Measurements from ENCODE around the gene ST3GAL3. TPM values are rescaled to one million over a fixed set of nuclear protein-coding genes. Genes with fewer than 3 reads are reported as not detected.
A peak's percentile ranks its signal among the peaks of the same experiment; 100 is the strongest.

ST3GAL3 gene
- total and polyA plus RNA-seq, 8 donors: 5.6 to 11.4 (median 8.6) TPM

- Histone ChIP-seq H3K27ac (no peak overlapping the region), H3K9me3 (no peaks in the 10 kb centered on the region), H3K36me3 (no peaks in the 10 kb centered on the region), H3K27me3 (no peaks in the 10 kb centered on the region), H3K4me3 (no peak overlapping the region), H3K4me1 (no peaks in the 10 kb centered on the region)
- intact Hi-C loops (cut with DNase I): no loop called here
- WGBS, 2 donors: 38 to 72% methylated on average over 2 of the region's 2 CpGs
- no peak for DNase-seq
- FAIRE-seq: no peak
- ATAC-seq: peak in 2 of 4 donors; percentile 29 to 43
- TF ChIP-seq CTCF (IDR thresholded peaks at IDR 0.05): no peak
Observed at GRCh38 chr1:43867976-43868740, 160.8 kb downstream of the ST3GAL3 start.

GRCh38 chr1:43868741-43869067 is 161.4 kb downstream of the ST3GAL3 start:
- H3K27me3 ChIP-seq: no peaks in the 10 kb centered on the region
- TF ChIP-seq CTCF (IDR thresholded peaks at IDR 0.05): no peak
- H3K4me1 ChIP-seq: no peaks in the 10 kb centered on the region
- H3K9me3 ChIP-seq: no peaks in the 10 kb centered on the region
- no peak overlapping the region for H3K27ac ChIP-seq
- no peak overlapping the region for H3K4me3 ChIP-seq
- ATAC-seq (peak in 2 of 4 donors; percentile 18 to 50), FAIRE-seq (no peak), DNase-seq (no peak)
- WGBS, 2 donors: 39 to 42% methylated on average over 2 of the region's 2 CpGs
- H3K36me3 ChIP-seq: no peaks in the 10 kb centered on the region
- intact Hi-C loops (cut with DNase I): no loop called here

GRCh38 chr1:43870306-43870705 is 163.0 kb downstream of the ST3GAL3 start:
- H3K9me3 ChIP-seq: no peaks in the 10 kb centered on the region
- FAIRE-seq (no peak), DNase-seq (no peak), ATAC-seq (no peak)
- H3K27me3 ChIP-seq: no peaks in the 10 kb centered on the region
- no peaks in the 10 kb centered on the region for H3K4me1 ChIP-seq
- H3K36me3 ChIP-seq: no peaks in the 10 kb centered on the region
- H3K27ac ChIP-seq: no peak overlapping the region
- no peak overlapping the region for H3K4me3 ChIP-seq
- WGBS, 2 donors: 95 to 98% methylated on average over 3 of the region's 3 CpGs
- no peak for TF ChIP-seq CTCF (IDR thresholded peaks at IDR 0.05)
- intact Hi-C loops (cut with DNase I): no loop called here

GRCh38 chr1:43871181-43871910 is 164.0 kb downstream of the ST3GAL3 start:
- FAIRE-seq (no peak), DNase-seq (no peak), ATAC-seq (no peak)
- no peak overlapping the region for H3K27ac ChIP-seq
- H3K4me3 ChIP-seq: no peak overlapping the region
- H3K4me1 ChIP-seq: no peaks in the 10 kb centered on the region
- H3K9me3 ChIP-seq: no peaks in the 10 kb centered on the region
- no peak for TF ChIP-seq CTCF (IDR thresholded peaks at IDR 0.05)
- 63 to 79% methylated on average over 3 of the region's 3 CpGs for WGBS, 2 donors
- no peaks in the 10 kb centered on the region for H3K36me3 ChIP-seq
- no peaks in the 10 kb centered on the region for H3K27me3 ChIP-seq
- intact Hi-C loops (cut with DNase I): no loop called here

GRCh38 chr1:43872280-43872679 is 164.9 kb downstream of the ST3GAL3 start:
- Histone ChIP-seq H3K27ac (no peak overlapping the region), H3K9me3 (no peaks in the 10 kb centered on the region), H3K4me3 (no peak overlapping the region), H3K36me3 (no peaks in the 10 kb centered on the region), H3K27me3 (no peaks in the 10 kb centered on the region), H3K4me1 (no peaks in the 10 kb centered on the region)
- TF ChIP-seq CTCF (IDR thresholded peaks at IDR 0.05): no peak
- FAIRE-seq (no peak), DNase-seq (no peak), ATAC-seq (no peak)
- 76 to 81% methylated on average over 5 of the region's 5 CpGs for WGBS, 2 donors
- intact Hi-C loops (cut with DNase I): no loop called here
